Measurements from ENCODE around the gene FBLN2.

The FBLN2 gene

GRCh38 chr3:13613343-13614190 lies 64.6 kb downstream of the FBLN2 start:
- TF ChIP-seq, protein P1, sequence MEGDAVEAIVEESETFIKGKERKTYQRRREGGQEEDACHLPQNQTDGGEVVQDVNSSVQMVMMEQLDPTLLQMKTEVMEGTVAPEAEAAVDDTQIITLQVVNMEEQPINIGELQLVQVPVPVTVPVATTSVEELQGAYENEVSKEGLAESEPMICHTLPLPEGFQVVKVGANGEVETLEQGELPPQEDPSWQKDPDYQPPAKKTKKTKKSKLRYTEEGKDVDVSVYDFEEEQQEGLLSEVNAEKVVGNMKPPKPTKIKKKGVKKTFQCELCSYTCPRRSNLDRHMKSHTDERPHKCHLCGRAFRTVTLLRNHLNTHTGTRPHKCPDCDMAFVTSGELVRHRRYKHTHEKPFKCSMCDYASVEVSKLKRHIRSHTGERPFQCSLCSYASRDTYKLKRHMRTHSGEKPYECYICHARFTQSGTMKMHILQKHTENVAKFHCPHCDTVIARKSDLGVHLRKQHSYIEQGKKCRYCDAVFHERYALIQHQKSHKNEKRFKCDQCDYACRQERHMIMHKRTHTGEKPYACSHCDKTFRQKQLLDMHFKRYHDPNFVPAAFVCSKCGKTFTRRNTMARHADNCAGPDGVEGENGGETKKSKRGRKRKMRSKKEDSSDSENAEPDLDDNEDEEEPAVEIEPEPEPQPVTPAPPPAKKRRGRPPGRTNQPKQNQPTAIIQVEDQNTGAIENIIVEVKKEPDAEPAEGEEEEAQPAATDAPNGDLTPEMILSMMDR (IDR thresholded peaks at IDR 0.05), result no peak
- no peaks in the 10 kb centered on the region for H3K27me3 ChIP-seq
- H3K27ac ChIP-seq, result no peak overlapping the region
- H3K4me1 ChIP-seq (ENCODE audit: control insufficient read depth in 1 of 2, insufficient read depth in 1 of 2, low read depth in 1 of 2, low read length in 1 of 2), result no peaks in the 10 kb centered on the region
- no peaks in the 10 kb centered on the region for H3K9me3 ChIP-seq
- H3K36me3 ChIP-seq, result no peaks in the 10 kb centered on the region
- H3K4me3 ChIP-seq (ENCODE audit: low read depth in 1 of 2, low read length in 1 of 2), result no peak overlapping the region

GRCh38 chr3:13614607-13615006 lies 65.7 kb downstream of the FBLN2 start:
- H3K36me3 ChIP-seq, result no peaks in the 10 kb centered on the region
- no peaks in the 10 kb centered on the region for H3K4me1 ChIP-seq (ENCODE audit: control insufficient read depth in 1 of 2, insufficient read depth in 1 of 2, low read depth in 1 of 2, low read length in 1 of 2)
- no peak overlapping the region for H3K27ac ChIP-seq
- H3K4me3 ChIP-seq (ENCODE audit: low read depth in 1 of 2, low read length in 1 of 2), result no peak overlapping the region
- H3K27me3 ChIP-seq, result no peaks in the 10 kb centered on the region
- no peaks in the 10 kb centered on the region for H3K9me3 ChIP-seq
- TF ChIP-seq, protein P1 (IDR thresholded peaks at IDR 0.05), result no peak

DNA sequence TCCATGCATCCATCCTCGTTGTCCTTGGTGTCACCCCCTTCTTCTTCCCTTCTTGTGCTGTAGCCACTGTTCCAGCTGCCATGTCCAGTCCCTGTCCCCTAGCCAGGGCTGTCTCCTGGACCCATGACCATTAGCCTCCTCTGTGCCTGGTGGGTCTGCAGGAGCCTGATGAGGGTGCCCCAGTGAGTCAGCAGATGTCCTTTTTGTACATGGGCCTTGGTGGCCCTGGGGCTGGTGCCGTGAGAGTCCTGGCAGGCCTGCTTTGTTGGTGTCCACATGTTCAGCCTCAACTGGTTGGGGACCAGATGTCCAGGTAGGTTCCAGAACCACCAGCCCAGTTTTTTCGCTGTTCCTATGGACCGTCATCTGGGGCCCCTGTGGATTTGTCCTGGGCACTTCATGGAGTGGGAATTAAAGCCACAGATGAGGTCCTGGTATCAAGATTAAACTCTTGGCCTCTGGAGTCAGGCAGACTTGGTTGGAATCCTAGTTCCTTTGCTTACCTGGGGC lies 66.1 kb downstream of the FBLN2 start:
- H3K4me1 ChIP-seq (ENCODE audit: control insufficient read depth in 1 of 2, insufficient read depth in 1 of 2, low read depth in 1 of 2, low read length in 1 of 2), result no peaks in the 10 kb centered on the region
- H3K27me3 ChIP-seq, result no peaks in the 10 kb centered on the region
- TF ChIP-seq, protein P1 (IDR thresholded peaks at IDR 0.05), result no peak
- no peaks in the 10 kb centered on the region for H3K36me3 ChIP-seq
- H3K9me3 ChIP-seq, result no peaks in the 10 kb centered on the region
- H3K27ac ChIP-seq, result no peak overlapping the region
- no peak overlapping the region for H3K4me3 ChIP-seq (ENCODE audit: low read depth in 1 of 2, low read length in 1 of 2)

- no peak overlapping the region for H3K4me3 ChIP-seq (ENCODE audit: low read depth in 1 of 2, low read length in 1 of 2)
- TF ChIP-seq, protein P1 (IDR thresholded peaks at IDR 0.05), result no peak
- H3K27me3 ChIP-seq, result no peaks in the 10 kb centered on the region
Observed at GRCh38 chr3:13616359-13616758, 67.4 kb downstream of the FBLN2 start.

DNA sequence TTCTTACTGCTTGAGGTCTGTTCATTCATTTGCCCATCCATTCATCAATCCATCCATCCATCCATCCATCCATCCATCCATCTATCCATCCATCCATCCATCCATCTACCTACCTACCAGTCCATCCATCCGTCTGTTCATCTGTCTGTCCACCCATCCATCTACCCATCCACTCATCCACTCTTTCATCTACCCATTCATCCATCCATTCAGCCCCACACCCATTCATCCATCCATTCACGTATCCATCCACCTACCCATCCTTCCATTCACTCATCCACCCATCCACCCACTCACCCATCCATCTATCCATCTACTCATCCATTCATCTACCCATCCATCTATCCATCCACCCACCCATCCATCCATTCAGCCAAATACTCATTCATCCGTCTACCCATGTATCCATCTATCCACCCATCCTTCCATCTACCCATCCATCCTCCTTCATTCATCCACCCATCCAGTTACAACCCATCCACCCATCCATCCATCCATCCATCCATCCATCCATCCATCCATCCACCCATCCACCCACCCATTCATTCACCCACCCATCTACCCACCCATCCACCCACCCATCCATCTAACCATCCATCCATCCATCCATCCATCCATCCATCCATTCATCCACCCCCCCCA lies 68.3 kb downstream of the FBLN2 start:
- TF ChIP-seq, protein P1 (IDR thresholded peaks at IDR 0.05), result no peak
- Histone ChIP-seq H3K4me3 (ENCODE audit: low read depth in 1 of 2, low read length in 1 of 2) (no peak overlapping the region), H3K36me3 (no peaks in the 10 kb centered on the region), H3K27me3 (no peaks in the 10 kb centered on the region), H3K9me3 (no peaks in the 10 kb centered on the region), H3K4me1 (ENCODE audit: control insufficient read depth in 1 of 2, insufficient read depth in 1 of 2, low read depth in 1 of 2, low read length in 1 of 2) (no peaks in the 10 kb centered on the region), H3K27ac (no peak overlapping the region)

More at GRCh38 chr3:13616359-13616758, 67.4 kb downstream of the FBLN2 start:
- no peaks in the 10 kb centered on the region for H3K9me3 ChIP-seq
- no peak overlapping the region for H3K27ac ChIP-seq
- H3K4me1 ChIP-seq (ENCODE audit: control insufficient read depth in 1 of 2, insufficient read depth in 1 of 2, low read depth in 1 of 2, low read length in 1 of 2), result no peaks in the 10 kb centered on the region
- H3K36me3 ChIP-seq, result no peaks in the 10 kb centered on the region

Data from neutrophil (primary cell).